Motor neuron (in vitro differentiated cells): ENCODE data around the gene ZNF775. TPM values are rescaled to one million over a fixed set of nuclear protein-coding genes. Genes with fewer than 3 reads are reported as not detected.
"Not testable (repeated sequence)": the region's sequence is repeated elsewhere in the genome, so short reads cannot be mapped to it uniquely, and the experiment has no call there.

ENCODE experiments used
- ATAC-seq, 8 experiments: fragments of 200-7000 bp; cut with Tn5 transposase; replicated peaks in 6 of 8; 2 replicates each; pipeline ENCODE4 v1.8.0; 2021; ENCODE audit warnings: mild to moderate bottlenecking in 8 of 8, moderate library complexity in 8 of 8
- H3K27ac ChIP-seq, 2 donors: fragments of 250-450 bp; sonication (Bioruptor Pico); 2 replicates each; pipeline ENCODE4 v1.9.0; 2021; ENCODE audit warnings: antibody characterized with exemption in 2 of 2, mild to moderate bottlenecking in 2 of 2, moderate library complexity in 1 of 2
- H3K4me1 ChIP-seq, 2 donors: fragments of 250-450 bp; sonication (Bioruptor Pico); replicated peaks in 1 of 2; 2 replicates each; pipeline ENCODE4 v1.6.1; 2021; ENCODE audit warnings: antibody characterized with exemption in 2 of 2, mild to moderate bottlenecking in 2 of 2, moderate library complexity in 1 of 2
- H3K4me3 ChIP-seq, 5 donors: fragments of 250-450 bp; sonication (Bioruptor Pico); 2 replicates each; pipeline ENCODE4 v1.9.0; 2021; ENCODE audit warnings: antibody characterized with exemption in 5 of 5, mild to moderate bottlenecking in 5 of 5, moderate library complexity in 4 of 5
- WGBS, 10 experiments: fragments of 450-650 bp; shearing (Covaris generic); methylation state at CpG; one replicate each; pipeline ENCODE4 v1.0.0; 2022; 5-methylcytosine and 5-hydroxymethylcytosine counted together
- in situ Hi-C, 9 experiments: fragments of 400-800 bp; cut with MboI; loops; one replicate each; pipeline ENCODE4 v1.15.0; 2021; ENCODE audit warnings: low sequenced_read_pairs in 9 of 9, low pct_unique_long_range_greater_than_20kb in 2 of 9; ENCODE audit not compliant: unreplicated experiment in 9 of 9
- total RNA-seq, 8 experiments: library from RNA; unstranded; fragments of 300-600 nt; gene quantifications; 2 replicates each; pipeline versions ENCODE4 v1.2.3 to v1.2.4, GENCODE V29; 2022

ZNF775 gene
- total RNA-seq, 8 experiments from 2014 or later = 1.6 to 12.5 (median 8.1) TPM

GRCh38 chr7:150382123-150382843 lies 3.2 kb downstream of the ZNF775 start:
- H3K4me3 ChIP-seq = peak overlapping the region in 2 of 5 donors; percentile 5 to 7
- ATAC-seq = no peak
- peaks cover 66 to 68% of the 10 kb centered on the region in 2 donors for H3K4me1 ChIP-seq
- H3K27ac ChIP-seq = peak overlapping the region; percentile 48 to 90
- in situ Hi-C loops = no loop called here
- 0 to 93% (median 58%) methylated on average over 1 to 7 of the region's 20 CpGs; no CpG with 5 or more reads in 4 of the 10 experiments for WGBS, 10 experiments

GRCh38 chr7:150382844-150383225 lies 3.7 kb downstream of the ZNF775 start:
- peak overlapping the region; percentile 48 to 90 for H3K27ac ChIP-seq
- peaks cover 66% of the 10 kb centered on the region in 2 donors for H3K4me1 ChIP-seq
- H3K4me3 ChIP-seq = peak overlapping the region in 1 of 5 donors; percentile 7
- in situ Hi-C loops = no loop called here
- ATAC-seq = peak in 1 of 8 experiments; percentile 4
- 0 to 60% (median 31%) methylated on average over 1 to 4 of the region's 4 CpGs; no CpG with 5 or more reads in 2 of the 10 experiments for WGBS, 10 experiments

GRCh38 chr7:150383710-150384397 lies 4.7 kb downstream of the ZNF775 start:
- in situ Hi-C loops = no loop called here
- 4 to 92% (median 17%) methylated on average over 2 to 6 of the region's 22 CpGs; no CpG with 5 or more reads in 5 of the 10 experiments for WGBS, 10 experiments
- ATAC-seq = peak in 5 of 8 experiments; percentile 64 to 72 (median 69)
- peak overlapping the region; percentile 84 to 90 for H3K27ac ChIP-seq
- H3K4me3 ChIP-seq = peak overlapping the region in 3 of 5 donors; percentile 3 to 17 (median 11)
- H3K4me1 ChIP-seq = peaks cover 67% of the 10 kb centered on the region in 2 donors

- peak overlapping the region in 1 of 5 donors; percentile 17 for H3K4me3 ChIP-seq
- H3K4me1 ChIP-seq = peaks cover 70 to 71% of the 10 kb centered on the region in 2 donors
- no peak for ATAC-seq
- in situ Hi-C loops = no loop called here
- peak overlapping the region; percentile 84 to 90 for H3K27ac ChIP-seq
- 20 to 100% (median 63%) methylated on average over 1 to 7 of the region's 15 CpGs; no CpG with 5 or more reads in 4 of the 10 experiments for WGBS, 10 experiments
These were observed 5.5 kb downstream of the ZNF775 start for GRCh38 chr7:150384406-150385301.

GRCh38 chr7:150385302-150385723 lies 6.2 kb downstream of the ZNF775 start:
- Histone ChIP-seq H3K4me1 (peaks cover 70% of the 10 kb centered on the region in 2 donors), H3K27ac (peak overlapping the region in 1 of 2 donors; percentile 90), H3K4me3 (no peak overlapping the region)
- no peak for ATAC-seq
- 32 to 93% (median 56%) methylated on average over 2 to 9 of the region's 14 CpGs; no CpG with 5 or more reads in 4 of the 10 experiments for WGBS, 10 experiments
- in situ Hi-C loops = no loop called here

GRCh38 chr7:150385884-150386283 lies 6.8 kb downstream of the ZNF775 start:
- Histone ChIP-seq H3K4me1 (peaks cover 64% of the 10 kb centered on the region in 2 donors), H3K27ac (peak overlapping the region in 1 of 2 donors; percentile 90)
- in situ Hi-C loops, H3K4me3 ChIP-seq, ATAC-seq: not testable (repeated sequence)
- 53 to 88% (median 83%) methylated on average over 1 to 5 of the region's 6 CpGs; no CpG with 5 or more reads in 3 of the 10 experiments for WGBS, 10 experiments

- 80 to 100% (median 88%) methylated on average over 1 to 7 of the region's 7 CpGs; no CpG with 5 or more reads in 6 of the 10 experiments for WGBS, 10 experiments
- H3K27ac ChIP-seq = no peak overlapping the region
- in situ Hi-C loops = no loop called here
- ATAC-seq = no peak
- H3K4me1 ChIP-seq = peaks cover 40% of the 10 kb centered on the region in 2 donors
- H3K4me3 ChIP-seq = no peak overlapping the region
These were observed 9.2 kb downstream of the ZNF775 start for GRCh38 chr7:150388306-150388705.

GRCh38 chr7:150388709-150389531 lies 9.8 kb downstream of the ZNF775 start:
- peaks cover 34 to 35% of the 10 kb centered on the region in 2 donors for H3K4me1 ChIP-seq
- ATAC-seq = peak; percentile 53 to 80 (median 71)
- in situ Hi-C loops = no loop called here
- no peak overlapping the region for H3K27ac ChIP-seq
- 40 to 80% (median 60%) methylated on average over 2 to 11 of the region's 20 CpGs; no CpG with 5 or more reads in 3 of the 10 experiments for WGBS, 10 experiments
- H3K4me3 ChIP-seq = no peak overlapping the region

GRCh38 chr7:150389532-150389816 lies 10.3 kb downstream of the ZNF775 start:
- WGBS, 10 experiments = 40 to 100% (median 85%) methylated on average over 1 to 5 of the region's 5 CpGs; no CpG with 5 or more reads in 6 of the 10 experiments
- H3K4me1 ChIP-seq = peaks cover 28 to 29% of the 10 kb centered on the region in 2 donors
- no peak overlapping the region for H3K27ac ChIP-seq
- in situ Hi-C loops = no loop called here
- H3K4me3 ChIP-seq = no peak overlapping the region
- ATAC-seq = no peak

- in situ Hi-C loops = no loop called here
- H3K27ac ChIP-seq = no peak overlapping the region
- ATAC-seq = peak in 1 of 8 experiments; percentile 48
- 40 to 100% (median 89%) methylated on average over 1 to 3 of the region's 7 CpGs; no CpG with 5 or more reads in 6 of the 10 experiments for WGBS, 10 experiments
- peaks cover 21 to 22% of the 10 kb centered on the region in 2 donors for H3K4me1 ChIP-seq
- H3K4me3 ChIP-seq = no peak overlapping the region
These were observed 11.1 kb downstream of the ZNF775 start for GRCh38 chr7:150390205-150390604.

GRCh38 chr7:150393325-150393724 lies 14.2 kb downstream of the ZNF775 start:
- Histone ChIP-seq H3K4me1 (peaks cover 8 to 9% of the 10 kb centered on the region in 2 donors), H3K27ac (no peak overlapping the region), H3K4me3 (no peak overlapping the region)
- no peak for ATAC-seq
- 58 to 100% (median 88%) methylated on average over 1 to 3 of the region's 3 CpGs; no CpG with 5 or more reads in 3 of the 10 experiments for whole genome bisulfite sequencing, 10 experiments
- in situ Hi-C loops = no loop called here

GRCh38 chr7:150396426-150396825 lies 17.3 kb downstream of the ZNF775 start:
- in situ Hi-C loops = no loop called here
- 86 to 100% (median 98%) methylated on average over 1 to 7 of the region's 20 CpGs; no CpG with 5 or more reads in 2 of the 10 experiments for WGBS, 10 experiments
- Histone ChIP-seq H3K4me3 (no peak overlapping the region), H3K4me1 (peaks cover 26 to 29% of the 10 kb centered on the region in 2 donors), H3K27ac (no peak overlapping the region)
- no peak for ATAC-seq
